Esophagus squamous epithelium (tissue), 4 donors: ENCODE measurements around the gene MIPOL1.

ENCODE experiments used
- POLR2A ChIP-seq, 4 donors: fragments of 450-650 bp; IDR thresholded peaks; one replicate each; pipeline ENCODE4 v1.6.1; 2017; ENCODE audit warnings: antibody characterized with exemption in 4 of 4, mild to moderate bottlenecking in 4 of 4, moderate library complexity in 3 of 4
- TF ChIP-seq, protein P1 (sequence below), 6 experiments: fragments of 450-650 bp in 4 of 6; fragments of 200-600 bp in 2 of 6; sonication (generic) in 2 of 6; IDR thresholded peaks; one replicate each; pipeline ENCODE4 v1.5.1; 2016 to 2019; ENCODE audit warnings: antibody characterized with exemption in 6 of 6, mild to moderate bottlenecking in 4 of 6, moderate library complexity in 4 of 6

- TF ChIP-seq, protein P1, sequence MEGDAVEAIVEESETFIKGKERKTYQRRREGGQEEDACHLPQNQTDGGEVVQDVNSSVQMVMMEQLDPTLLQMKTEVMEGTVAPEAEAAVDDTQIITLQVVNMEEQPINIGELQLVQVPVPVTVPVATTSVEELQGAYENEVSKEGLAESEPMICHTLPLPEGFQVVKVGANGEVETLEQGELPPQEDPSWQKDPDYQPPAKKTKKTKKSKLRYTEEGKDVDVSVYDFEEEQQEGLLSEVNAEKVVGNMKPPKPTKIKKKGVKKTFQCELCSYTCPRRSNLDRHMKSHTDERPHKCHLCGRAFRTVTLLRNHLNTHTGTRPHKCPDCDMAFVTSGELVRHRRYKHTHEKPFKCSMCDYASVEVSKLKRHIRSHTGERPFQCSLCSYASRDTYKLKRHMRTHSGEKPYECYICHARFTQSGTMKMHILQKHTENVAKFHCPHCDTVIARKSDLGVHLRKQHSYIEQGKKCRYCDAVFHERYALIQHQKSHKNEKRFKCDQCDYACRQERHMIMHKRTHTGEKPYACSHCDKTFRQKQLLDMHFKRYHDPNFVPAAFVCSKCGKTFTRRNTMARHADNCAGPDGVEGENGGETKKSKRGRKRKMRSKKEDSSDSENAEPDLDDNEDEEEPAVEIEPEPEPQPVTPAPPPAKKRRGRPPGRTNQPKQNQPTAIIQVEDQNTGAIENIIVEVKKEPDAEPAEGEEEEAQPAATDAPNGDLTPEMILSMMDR (IDR thresholded peaks at IDR 0.05), result no peak
- no peak for TF ChIP-seq POLR2A (IDR thresholded peaks at IDR 0.05)
Observed at GRCh38 chr14:37558740-37559139, 361.0 kb downstream of the MIPOL1 start.
